SK-N-SH treated with all-trans-retinoic acid at 6 μM for 48 hours (cell line): Measurements from ENCODE around the gene TBC1D4.
"Not testable (repeated sequence)": the region's sequence is repeated elsewhere in the genome, so short reads cannot be mapped to it uniquely, and the experiment has no call there.

ENCODE experiments used
- ATAC-seq: fragments of 200-7000 bp; cut with Tn5 transposase; 3 replicates; pipeline ENCODE4 v1.9.1; 2020; ENCODE audit warnings: mild to moderate bottlenecking, moderate library complexity
- ARNTL ChIP-seq: fragments of 450-650 bp; formaldehyde crosslinking; IDR thresholded peaks from 2 replicates; pipeline ENCODE4 v1.5.0; 2020; ENCODE audit warnings: low read depth, mild to moderate bottlenecking, moderate library complexity, borderline replicate concordance
- BACH2 ChIP-seq: fragments of 250-450 bp; sonication (Bioruptor Pico); IDR thresholded peaks from 2 replicates; pipeline ENCODE4 v1.9.0; 2021; ENCODE audit warnings: mild to moderate bottlenecking, borderline replicate concordance
- CSDC2 ChIP-seq: fragments of 250-450 bp; sonication (Bioruptor Pico); IDR thresholded peaks from 2 replicates; pipeline ENCODE4 v1.5.0; 2020; ENCODE audit warnings: mild to moderate bottlenecking, moderate library complexity
- ESRRG ChIP-seq: fragments of 250-450 bp; sonication (Bioruptor Pico); IDR thresholded peaks from 2 replicates; pipeline ENCODE4 v1.6.1; 2021; ENCODE audit warnings: mild to moderate bottlenecking
- GLIS3 ChIP-seq: fragments of 250-450 bp; sonication (Bioruptor Pico); IDR thresholded peaks from 2 replicates; pipeline ENCODE4 v1.5.0; 2020; ENCODE audit warnings: mild to moderate bottlenecking, moderate library complexity
- ISL1 ChIP-seq: fragments of 250-450 bp; sonication (Bioruptor Pico); IDR thresholded peaks from 2 replicates; pipeline ENCODE4 v2.1.2; 2022; ENCODE audit warnings: mild to moderate bottlenecking, moderate library complexity
- OSR1 ChIP-seq: fragments of 250-450 bp; sonication (Bioruptor Pico); IDR thresholded peaks from 2 replicates; pipeline ENCODE4 v1.8.0; 2022; ENCODE audit warnings: moderate library complexity, mild to moderate bottlenecking, inconsistent platforms
- PPARA ChIP-seq: fragments of 250-450 bp; sonication (Bioruptor Pico); IDR thresholded peaks from 2 replicates; pipeline ENCODE4 v1.5.0; 2020; ENCODE audit warnings: mild to moderate bottlenecking, borderline replicate concordance
- RARB ChIP-seq: fragments of 250-450 bp; sonication (Bioruptor Pico); IDR thresholded peaks from 2 replicates; pipeline ENCODE4 v1.8.0; 2021; ENCODE audit warnings: mild to moderate bottlenecking, moderate library complexity
- SNAI2 ChIP-seq: fragments of 250-450 bp; sonication (Bioruptor Pico); IDR thresholded peaks from 2 replicates; pipeline ENCODE4 v1.5.0; 2020; ENCODE audit warnings: mild to moderate bottlenecking, moderate library complexity
- TCF4 ChIP-seq: fragments of 250-450 bp; sonication (Bioruptor Pico); IDR thresholded peaks from 2 replicates; pipeline ENCODE4 v1.8.0; 2021; ENCODE audit warnings: mild to moderate bottlenecking, moderate library complexity, borderline replicate concordance
- TOX ChIP-seq: fragments of 250-450 bp; sonication (Bioruptor Pico); IDR thresholded peaks from 2 replicates; pipeline ENCODE4 v1.8.0; 2021; ENCODE audit warnings: mild to moderate bottlenecking, moderate library complexity, borderline replicate concordance
- ZC3H10 ChIP-seq: fragments of 250-450 bp; sonication (Bioruptor Pico); IDR thresholded peaks from 2 replicates; pipeline ENCODE4 v1.5.1; 2021; ENCODE audit warnings: mild to moderate bottlenecking, moderate library complexity
- ZFP3 ChIP-seq: fragments of 250-450 bp; sonication (Bioruptor Pico); IDR thresholded peaks from 2 replicates; pipeline ENCODE4 v1.5.0; 2020; ENCODE audit warnings: mild to moderate bottlenecking, moderate library complexity
- ZFP30 ChIP-seq: fragments of 450-650 bp; formaldehyde crosslinking; IDR thresholded peaks from 2 replicates; pipeline ENCODE4 v1.5.0; 2022; ENCODE audit warnings: mild to moderate bottlenecking, moderate library complexity
- ZNF565 ChIP-seq: fragments of 450-650 bp; formaldehyde crosslinking; conservative IDR thresholded peaks from 2 replicates; pipeline ENCODE4 v1.5.0; 2020; ENCODE audit warnings: low read depth, mild to moderate bottlenecking, moderate library complexity
- ZNF70 ChIP-seq: fragments of 450-650 bp; formaldehyde crosslinking; IDR thresholded peaks from 2 replicates; pipeline ENCODE4 v1.5.0; 2020; ENCODE audit warnings: mild to moderate bottlenecking, moderate library complexity
- ZNF8 ChIP-seq: fragments of 450-650 bp; formaldehyde crosslinking; IDR thresholded peaks from 2 replicates; pipeline ENCODE4 v1.5.0; 2020; ENCODE audit warnings: mild to moderate bottlenecking, moderate library complexity
- TF ChIP-seq, protein P1 (sequence below): fragments of 250-450 bp; sonication (Bioruptor Pico); IDR thresholded peaks from 2 replicates; pipeline ENCODE4 v1.5.0; 2020; ENCODE audit warnings: mild to moderate bottlenecking, moderate library complexity
- TF ChIP-seq, protein P2 (sequence below): fragments of 250-450 bp; sonication (Bioruptor Pico); IDR thresholded peaks from 2 replicates; pipeline ENCODE4 v1.5.1; 2020; ENCODE audit warnings: low read depth, mild to moderate bottlenecking, moderate library complexity
- TF ChIP-seq, protein P3 (sequence below): fragments of 250-450 bp; sonication (Bioruptor Pico); IDR thresholded peaks from 2 replicates; pipeline ENCODE4 v1.8.0; 2020; ENCODE audit warnings: mild to moderate bottlenecking, moderate library complexity, borderline replicate concordance
- TF ChIP-seq, protein P4 (sequence below): fragments of 250-450 bp; sonication (Bioruptor Pico); IDR thresholded peaks from 2 replicates; pipeline ENCODE4 v1.8.0; 2021; ENCODE audit warnings: low read depth, mild to moderate bottlenecking, moderate library complexity, borderline replicate concordance

The TBC1D4 gene

DNA sequence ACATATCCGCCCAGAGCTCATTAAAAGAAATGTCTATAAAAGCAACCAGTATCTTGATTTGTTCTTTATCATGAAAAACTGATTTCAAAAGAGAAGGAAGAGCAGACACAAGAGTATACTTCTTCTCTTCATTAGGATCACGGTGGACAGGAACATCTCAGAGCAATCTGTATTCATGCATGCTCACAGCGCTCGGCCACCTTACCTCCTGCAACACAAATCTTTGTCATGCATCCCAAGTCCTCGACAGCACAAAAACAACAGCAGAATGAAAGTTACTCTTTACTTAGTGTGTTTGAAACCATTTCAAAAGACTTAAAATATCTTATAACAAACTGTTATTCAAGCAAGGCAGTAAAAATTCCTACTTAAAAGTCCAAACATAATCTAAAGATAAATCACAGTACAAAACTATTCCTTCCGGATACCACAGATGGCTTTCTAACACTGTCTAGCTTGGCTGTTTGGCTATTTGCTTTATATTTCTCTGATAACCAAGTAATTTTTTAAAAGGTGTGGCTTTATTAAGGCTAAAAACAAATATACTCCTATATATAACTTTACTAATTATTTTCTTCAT, 174.5 kb downstream of the TBC1D4 start (continued):
- TF ChIP-seq, protein P1, sequence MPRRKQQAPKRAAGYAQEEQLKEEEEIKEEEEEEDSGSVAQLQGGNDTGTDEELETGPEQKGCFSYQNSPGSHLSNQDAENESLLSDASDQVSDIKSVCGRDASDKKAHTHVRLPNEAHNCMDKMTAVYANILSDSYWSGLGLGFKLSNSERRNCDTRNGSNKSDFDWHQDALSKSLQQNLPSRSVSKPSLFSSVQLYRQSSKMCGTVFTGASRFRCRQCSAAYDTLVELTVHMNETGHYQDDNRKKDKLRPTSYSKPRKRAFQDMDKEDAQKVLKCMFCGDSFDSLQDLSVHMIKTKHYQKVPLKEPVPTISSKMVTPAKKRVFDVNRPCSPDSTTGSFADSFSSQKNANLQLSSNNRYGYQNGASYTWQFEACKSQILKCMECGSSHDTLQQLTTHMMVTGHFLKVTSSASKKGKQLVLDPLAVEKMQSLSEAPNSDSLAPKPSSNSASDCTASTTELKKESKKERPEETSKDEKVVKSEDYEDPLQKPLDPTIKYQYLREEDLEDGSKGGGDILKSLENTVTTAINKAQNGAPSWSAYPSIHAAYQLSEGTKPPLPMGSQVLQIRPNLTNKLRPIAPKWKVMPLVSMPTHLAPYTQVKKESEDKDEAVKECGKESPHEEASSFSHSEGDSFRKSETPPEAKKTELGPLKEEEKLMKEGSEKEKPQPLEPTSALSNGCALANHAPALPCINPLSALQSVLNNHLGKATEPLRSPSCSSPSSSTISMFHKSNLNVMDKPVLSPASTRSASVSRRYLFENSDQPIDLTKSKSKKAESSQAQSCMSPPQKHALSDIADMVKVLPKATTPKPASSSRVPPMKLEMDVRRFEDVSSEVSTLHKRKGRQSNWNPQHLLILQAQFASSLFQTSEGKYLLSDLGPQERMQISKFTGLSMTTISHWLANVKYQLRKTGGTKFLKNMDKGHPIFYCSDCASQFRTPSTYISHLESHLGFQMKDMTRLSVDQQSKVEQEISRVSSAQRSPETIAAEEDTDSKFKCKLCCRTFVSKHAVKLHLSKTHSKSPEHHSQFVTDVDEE (CRISPR knock-in tag): no peak
- TF ChIP-seq CSDC2 (CRISPR knock-in tag): no peak

DNA sequence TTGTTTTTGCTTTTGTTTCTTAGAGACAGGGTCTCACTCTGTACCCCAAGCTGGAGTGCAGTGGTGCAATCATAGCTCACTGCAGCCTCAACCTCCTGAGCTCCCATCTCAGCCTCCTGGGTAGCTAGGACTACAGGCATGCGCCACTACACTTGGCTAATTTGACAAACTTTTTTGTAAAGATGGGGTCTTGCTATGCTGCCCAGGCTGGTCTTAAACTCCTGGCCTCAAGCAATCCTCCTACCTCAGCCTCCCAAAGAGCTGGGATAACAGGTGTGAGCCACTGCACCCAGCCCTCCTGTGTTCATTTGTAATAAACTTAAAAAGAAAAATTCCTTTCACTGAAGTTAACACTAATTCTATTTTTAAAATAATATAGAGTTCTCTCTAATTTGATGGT, 175.0 kb downstream of the TBC1D4 start:
- ATAC-seq: not testable (repeated sequence)

DNA sequence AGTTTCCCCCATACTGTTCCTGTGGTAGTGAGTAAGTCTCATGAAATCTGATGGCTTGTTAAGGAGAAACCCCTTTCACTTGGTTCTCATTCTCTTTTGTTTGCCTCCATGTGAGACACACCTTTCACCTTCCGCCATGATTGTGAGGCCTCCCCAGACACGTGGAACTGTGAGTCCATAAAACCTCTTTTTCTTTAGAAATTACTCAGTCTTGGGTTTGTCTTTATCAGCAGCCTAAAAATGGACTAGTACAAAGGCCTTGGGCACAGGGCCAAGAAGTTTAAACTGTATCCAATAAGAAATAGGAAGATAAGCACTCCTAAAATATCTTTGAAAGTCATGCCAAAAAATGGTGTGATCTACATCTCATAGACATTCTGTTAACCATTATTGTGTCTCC, 176.9 kb downstream of the TBC1D4 start:
- ATAC-seq: no peak
- TF ChIP-seq ZNF70 (CRISPR knock-in tag) (no peak), RARB (no peak), TCF4 (CRISPR knock-in tag) (no peak), OSR1 (CRISPR knock-in tag) (no peak), SNAI2 (CRISPR knock-in tag) (no peak), ARNTL (CRISPR knock-in tag) (no peak), CSDC2 (CRISPR knock-in tag) (no peak), PPARA (no peak), GLIS3 (no peak), ZC3H10 (CRISPR knock-in tag) (no peak), TOX (CRISPR knock-in tag) (no peak), ZNF565 (CRISPR knock-in tag) (no peak), ZFP3 (CRISPR knock-in tag) (no peak), ZFP30 (CRISPR knock-in tag) (no peak), ISL1 (no peak), ZNF8 (no peak), BACH2 (no peak)
- TF ChIP-seq, protein P2, sequence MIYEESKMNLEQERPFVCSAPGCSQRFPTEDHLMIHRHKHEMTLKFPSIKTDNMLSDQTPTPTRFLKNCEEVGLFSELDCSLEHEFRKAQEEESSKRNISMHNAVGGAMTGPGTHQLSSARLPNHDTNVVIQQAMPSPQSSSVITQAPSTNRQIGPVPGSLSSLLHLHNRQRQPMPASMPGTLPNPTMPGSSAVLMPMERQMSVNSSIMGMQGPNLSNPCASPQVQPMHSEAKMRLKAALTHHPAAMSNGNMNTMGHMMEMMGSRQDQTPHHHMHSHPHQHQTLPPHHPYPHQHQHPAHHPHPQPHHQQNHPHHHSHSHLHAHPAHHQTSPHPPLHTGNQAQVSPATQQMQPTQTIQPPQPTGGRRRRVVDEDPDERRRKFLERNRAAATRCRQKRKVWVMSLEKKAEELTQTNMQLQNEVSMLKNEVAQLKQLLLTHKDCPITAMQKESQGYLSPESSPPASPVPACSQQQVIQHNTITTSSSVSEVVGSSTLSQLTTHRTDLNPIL (CRISPR knock-in tag): no peak
- TF ChIP-seq, protein P3, sequence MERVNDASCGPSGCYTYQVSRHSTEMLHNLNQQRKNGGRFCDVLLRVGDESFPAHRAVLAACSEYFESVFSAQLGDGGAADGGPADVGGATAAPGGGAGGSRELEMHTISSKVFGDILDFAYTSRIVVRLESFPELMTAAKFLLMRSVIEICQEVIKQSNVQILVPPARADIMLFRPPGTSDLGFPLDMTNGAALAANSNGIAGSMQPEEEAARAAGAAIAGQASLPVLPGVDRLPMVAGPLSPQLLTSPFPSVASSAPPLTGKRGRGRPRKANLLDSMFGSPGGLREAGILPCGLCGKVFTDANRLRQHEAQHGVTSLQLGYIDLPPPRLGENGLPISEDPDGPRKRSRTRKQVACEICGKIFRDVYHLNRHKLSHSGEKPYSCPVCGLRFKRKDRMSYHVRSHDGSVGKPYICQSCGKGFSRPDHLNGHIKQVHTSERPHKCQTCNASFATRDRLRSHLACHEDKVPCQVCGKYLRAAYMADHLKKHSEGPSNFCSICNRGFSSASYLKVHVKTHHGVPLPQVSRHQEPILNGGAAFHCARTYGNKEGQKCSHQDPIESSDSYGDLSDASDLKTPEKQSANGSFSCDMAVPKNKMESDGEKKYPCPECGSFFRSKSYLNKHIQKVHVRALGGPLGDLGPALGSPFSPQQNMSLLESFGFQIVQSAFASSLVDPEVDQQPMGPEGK (CRISPR knock-in tag): no peak
- TF ChIP-seq, protein P4, sequence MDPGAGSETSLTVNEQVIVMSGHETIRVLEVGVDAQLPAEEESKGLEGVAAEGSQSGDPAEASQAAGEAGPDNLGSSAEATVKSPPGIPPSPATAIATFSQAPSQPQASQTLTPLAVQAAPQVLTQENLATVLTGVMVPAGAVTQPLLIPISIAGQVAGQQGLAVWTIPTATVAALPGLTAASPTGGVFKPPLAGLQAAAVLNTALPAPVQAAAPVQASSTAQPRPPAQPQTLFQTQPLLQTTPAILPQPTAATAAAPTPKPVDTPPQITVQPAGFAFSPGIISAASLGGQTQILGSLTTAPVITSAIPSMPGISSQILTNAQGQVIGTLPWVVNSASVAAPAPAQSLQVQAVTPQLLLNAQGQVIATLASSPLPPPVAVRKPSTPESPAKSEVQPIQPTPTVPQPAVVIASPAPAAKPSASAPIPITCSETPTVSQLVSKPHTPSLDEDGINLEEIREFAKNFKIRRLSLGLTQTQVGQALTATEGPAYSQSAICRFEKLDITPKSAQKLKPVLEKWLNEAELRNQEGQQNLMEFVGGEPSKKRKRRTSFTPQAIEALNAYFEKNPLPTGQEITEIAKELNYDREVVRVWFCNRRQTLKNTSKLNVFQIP: no peak
- TF ChIP-seq, all 23 proteins: peak for 0

DNA sequence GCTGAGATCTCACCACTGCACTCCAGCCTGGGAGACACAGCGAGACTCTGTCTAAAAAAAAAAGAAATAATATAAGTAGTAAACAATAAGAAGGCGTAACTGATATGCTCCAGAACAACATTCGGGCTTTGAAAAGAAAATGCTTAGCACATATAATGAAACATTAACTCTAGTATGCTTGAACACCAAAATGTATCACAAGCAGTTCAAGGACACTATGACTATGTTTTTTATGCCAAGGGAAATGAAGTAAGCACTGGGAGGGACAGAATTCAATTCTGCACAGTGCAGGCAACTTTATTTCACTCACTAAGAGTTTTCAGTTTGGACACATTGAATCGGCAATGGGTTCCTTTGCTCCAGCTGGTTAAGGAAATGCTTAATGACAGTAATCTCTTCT, 178.7 kb downstream of the TBC1D4 start:
- no peak for ATAC-seq
- no peak for TF ChIP-seq CSDC2 (CRISPR knock-in tag)
- no peak for TF ChIP-seq TOX (CRISPR knock-in tag)
- TF ChIP-seq RARB: no peak
- no peak for TF ChIP-seq PPARA
- TF ChIP-seq ZFP30 (CRISPR knock-in tag): no peak
- TF ChIP-seq, protein P1 (CRISPR knock-in tag): no peak
- no peak for TF ChIP-seq ZNF565 (CRISPR knock-in tag)
- no peak for TF ChIP-seq ISL1
- no peak for TF ChIP-seq ZFP3 (CRISPR knock-in tag)
- no peak for TF ChIP-seq ZC3H10 (CRISPR knock-in tag)
- TF ChIP-seq ZNF8: no peak
- no peak for TF ChIP-seq ESRRG (CRISPR knock-in tag)
- no peak for TF ChIP-seq GLIS3
- TF ChIP-seq, protein P3 (CRISPR knock-in tag): no peak
